CD4-positive, alpha-beta T cell treated with Interleukin-12 subunit alpha and Interleukin-12 subunit beta, for 1 hour (primary cell): Measurements from ENCODE around the gene ERCC6.

Experiments used
- DNase-seq: peaks from one replicate; pipeline ENCODE4 v3.0.0-alpha.2; 2020

Gene ERCC6

GRCh38 chr10:49508654-49509053 is 30.3 kb downstream of the ERCC6 start:
- no peak for DNase-seq

GRCh38 chr10:49508249-49508648 is 30.7 kb downstream of the ERCC6 start:
- peak; percentile 56 for DNase-seq

- DNase-seq = no peak
Observed at GRCh38 chr10:49505589-49505988, 33.3 kb downstream of the ERCC6 start.

GRCh38 chr10:49505076-49505475 is 33.8 kb downstream of the ERCC6 start:
- DNase-seq = no peak

- DNase-seq = no peak
Observed at GRCh38 chr10:49504528-49504927, 34.4 kb downstream of the ERCC6 start.

GRCh38 chr10:49502358-49502757 is 36.6 kb downstream of the ERCC6 start:
- no peak for DNase-seq

GRCh38 chr10:49500412-49500811 is 38.5 kb downstream of the ERCC6 start:
- DNase-seq = no peak

- DNase-seq = no peak
Observed at GRCh38 chr10:49499305-49499851, 39.5 kb downstream of the ERCC6 start.

GRCh38 chr10:49498425-49498824 is 40.5 kb downstream of the ERCC6 start:
- no peak for DNase-seq

- DNase-seq = no peak
Observed at GRCh38 chr10:49497358-49497757, 41.6 kb downstream of the ERCC6 start.

- DNase-seq = no peak
Observed at GRCh38 chr10:49488056-49488717, 50.7 kb downstream of the ERCC6 start.

GRCh38 chr10:49486738-49487137 is 52.2 kb downstream of the ERCC6 start:
- no peak for DNase-seq

GRCh38 chr10:49486009-49486408 is 52.9 kb downstream of the ERCC6 start:
- no peak for DNase-seq

GRCh38 chr10:49484486-49485235 is 54.3 kb downstream of the ERCC6 start:
- DNase-seq = no peak

GRCh38 chr10:49478819-49479218 is 60.1 kb downstream of the ERCC6 start:
- DNase-seq = no peak

GRCh38 chr10:49474901-49475300 is 64.0 kb downstream of the ERCC6 start:
- no peak for DNase-seq

- no peak for DNase-seq
Observed at GRCh38 chr10:49471532-49471931, 67.4 kb downstream of the ERCC6 start.

GRCh38 chr10:49465736-49466135 is 73.2 kb downstream of the ERCC6 start:
- no peak for DNase-seq
